IMR-90 (cell line): Measurements from ENCODE around the gene SEC14L6. TPM values are rescaled to one million over a fixed set of nuclear protein-coding genes. Genes with fewer than 3 reads are reported as not detected.
A peak's percentile ranks its signal among the peaks of the same experiment; 100 is the strongest.

Source experiments
- ATAC-seq: fragments of 200-7000 bp; cut with Tn5 transposase; 2 replicates; pipeline ENCODE4 v1.9.1; 2020; ENCODE audit warnings: low read depth, mild to moderate bottlenecking, moderate library complexity
- BruUV-seq: library from RNA; stranded (reverse); fragments of 400-500 nt; replicated peaks from 2 replicates; lab custom pipeline; 2021; lab: Mats Ljungman, UMichigan
- CTCF ChIA-PET: fragments of 300-600 bp; formaldehyde crosslinking; extraction: SDS; loops from one replicate; lab custom pipeline; 2021; ENCODE audit warnings: antibody characterized with exemption; lab: Yijun Ruan, JAX
- POLR2A ChIA-PET: fragments of 300-600 bp; sonication (Branson Sonifier 250); formaldehyde crosslinking; loops from one replicate; lab custom pipeline; 2022; ENCODE audit warnings: antibody characterized with exemption; ENCODE audit not compliant: unreplicated experiment; lab: Charles Lee
- DNase-seq: peaks from one replicate; pipeline ENCODE4 v3.0.0; 2013
- H2AFZ ChIP-seq: replicated peaks from 2 replicates; pipeline ENCODE3; 2013; ENCODE audit warnings: low read length, mild to moderate bottlenecking; ENCODE audit not compliant: poor library complexity
- H2AK5ac ChIP-seq: 2 replicates; pipeline ENCODE4 v1.6.1; 2013; ENCODE audit warnings: low read depth, low read length, inconsistent platforms
- H2AK9ac ChIP-seq: replicated peaks from 2 replicates; pipeline ENCODE3; 2013; ENCODE audit warnings: mild to moderate bottlenecking, low read depth, low read length, moderate library complexity; ENCODE audit not compliant: poor library complexity
- H2BK120ac ChIP-seq: 2 replicates; pipeline ENCODE4 v1.6.1; 2013; ENCODE audit warnings: low read depth, low read length, inconsistent platforms
- H2BK15ac ChIP-seq: 3 replicates; pipeline ENCODE4 v1.6.1; 2013; ENCODE audit warnings: low read depth, low read length, inconsistent platforms
- H2BK20ac ChIP-seq: 2 replicates; pipeline ENCODE4 v1.6.1; 2013; ENCODE audit warnings: low read depth, mild to moderate bottlenecking, inconsistent platforms, low read length, moderate library complexity
- H2BK5ac ChIP-seq: 2 replicates; pipeline ENCODE4 v1.6.1; 2013; ENCODE audit warnings: mild to moderate bottlenecking, low read depth, low read length, inconsistent platforms; ENCODE audit not compliant: poor library complexity, severe bottlenecking
- H3K14ac ChIP-seq: replicated peaks from 2 replicates; pipeline ENCODE4 v1.6.1; 2013; ENCODE audit warnings: low read depth, low read length, inconsistent platforms
- H3K18ac ChIP-seq: 2 replicates; pipeline ENCODE4 v1.6.1; 2013; ENCODE audit warnings: low read depth, low read length, control low read depth
- H3K23ac ChIP-seq: 2 replicates; pipeline ENCODE4 v1.6.1; 2013; ENCODE audit warnings: low read depth, low read length, inconsistent platforms
- H3K27ac ChIP-seq: 2 replicates; pipeline ENCODE4 v1.5.1; 2013; ENCODE audit warnings: mild to moderate bottlenecking, control low read depth, low read length; ENCODE audit not compliant: insufficient read depth
- H3K27me3 ChIP-seq: 2 replicates; pipeline ENCODE4 v1.6.1; 2013; ENCODE audit warnings: low read length; ENCODE audit not compliant: control insufficient read depth, insufficient read depth
- H3K36me3 ChIP-seq: 2 replicates; pipeline ENCODE4 v1.6.1; 2013; ENCODE audit warnings: low read length, mixed read lengths; ENCODE audit not compliant: control insufficient read depth, insufficient read depth
- H3K4ac ChIP-seq: 2 replicates; pipeline ENCODE4 v1.6.1; 2013; ENCODE audit warnings: low read depth, low read length, inconsistent platforms
- H3K4me1 ChIP-seq: 2 replicates; pipeline ENCODE4 v1.6.1; 2013; ENCODE audit warnings: low read length, mixed read lengths; ENCODE audit not compliant: control insufficient read depth, insufficient read depth
- H3K4me2 ChIP-seq: 2 replicates; pipeline ENCODE4 v1.6.1; 2013; ENCODE audit warnings: low read depth, mild to moderate bottlenecking, control low read depth, low read length, moderate library complexity
- H3K4me3 ChIP-seq: 2 replicates; pipeline ENCODE4 v1.5.1; 2013; ENCODE audit warnings: low read depth, mild to moderate bottlenecking, control low read depth, low read length, moderate library complexity; ENCODE audit not compliant: insufficient read depth
- H3K56ac ChIP-seq: 2 replicates; pipeline ENCODE4 v1.6.1; 2013; ENCODE audit warnings: low read length, inconsistent platforms; ENCODE audit not compliant: insufficient read depth; ENCODE audit errors: extremely low read depth
- H3K79me1 ChIP-seq, 2 experiments: 2 replicates each; pipeline ENCODE4 v1.6.1; 2013; ENCODE audit warnings: low read length in 2 of 2, inconsistent platforms in 1 of 2, low read depth in 1 of 2
- H3K9ac ChIP-seq: 2 replicates; pipeline ENCODE4 v1.6.1; 2013; ENCODE audit warnings: low read depth, low read length, control low read depth
- H3K9me1 ChIP-seq: 2 replicates; pipeline ENCODE4 v1.6.1; 2013; ENCODE audit warnings: low read length, inconsistent platforms; ENCODE audit not compliant: insufficient read depth
- H3K9me3 ChIP-seq: 2 replicates; pipeline ENCODE4 v1.6.1; 2013; ENCODE audit warnings: low read length; ENCODE audit not compliant: control insufficient read depth, insufficient read depth
- H4K20me1 ChIP-seq: 2 replicates; pipeline ENCODE4 v1.6.1; 2013; ENCODE audit warnings: low read length, inconsistent platforms; ENCODE audit not compliant: insufficient read depth
- H4K5ac ChIP-seq: 2 replicates; pipeline ENCODE4 v1.6.1; 2013; ENCODE audit warnings: mild to moderate bottlenecking, low read depth, low read length, control low read depth
- H4K8ac ChIP-seq, 2 experiments: 2 replicates each; pipeline ENCODE4 v1.6.1; 2013; ENCODE audit warnings: low read depth in 2 of 2, low read length in 2 of 2, control low read depth in 1 of 2, inconsistent platforms in 1 of 2
- H4K91ac ChIP-seq: 2 replicates; pipeline ENCODE4 v1.6.1; 2013; ENCODE audit warnings: low read depth, low read length, inconsistent platforms; ENCODE audit not compliant: insufficient read depth
- BHLHE40 ChIP-seq: fragments of 150-350 bp; IDR thresholded peaks from 2 replicates; pipeline ENCODE4 v1.6.1; 2016; ENCODE audit warnings: mild to moderate bottlenecking, low read depth, low read length
- CEBPB ChIP-seq: IDR thresholded peaks from 2 replicates; pipeline ENCODE4 v1.6.1; 2012; ENCODE audit warnings: low read depth, low read length, improper control_type of control experiment
- CTCF ChIP-seq: conservative IDR thresholded peaks from 2 replicates; pipeline ENCODE4 v1.5.1; 2012; ENCODE audit warnings: mild to moderate bottlenecking, low read depth, low read length, improper control_type of control experiment
- ELK1 ChIP-seq: fragments of 150-350 bp; IDR thresholded peaks from 2 replicates; pipeline ENCODE4 v1.6.1; 2016; ENCODE audit warnings: low read depth, mild to moderate bottlenecking, low read length, moderate library complexity, borderline replicate concordance
- FOS ChIP-seq: fragments of 150-350 bp; IDR thresholded peaks from 2 replicates; pipeline ENCODE4 v1.6.1; 2016; ENCODE audit warnings: low read depth, low read length
- MAFK ChIP-seq: IDR thresholded peaks from 2 replicates; pipeline ENCODE4 v1.6.1; 2012; ENCODE audit warnings: low read depth, low read length, improper control_type of control experiment
- MAZ ChIP-seq: IDR thresholded peaks from 2 replicates; pipeline ENCODE4 v1.6.1; 2012; ENCODE audit warnings: low read depth, mild to moderate bottlenecking, low read length, improper control_type of control experiment, moderate library complexity, borderline replicate concordance
- MXI1 ChIP-seq: IDR thresholded peaks from 2 replicates; pipeline ENCODE4 v1.6.1; 2012; ENCODE audit warnings: low read depth, mild to moderate bottlenecking, low read length, moderate library complexity, borderline replicate concordance
- NFE2L2 ChIP-seq: fragments of 150-350 bp; IDR thresholded peaks from 2 replicates; pipeline ENCODE4 v1.6.1; 2016; ENCODE audit warnings: low read depth, mild to moderate bottlenecking, low read length
- POLR2A ChIP-seq: IDR thresholded peaks from 2 replicates; pipeline ENCODE4 v1.6.1; 2012; ENCODE audit warnings: mild to moderate bottlenecking, low read depth, low read length
- RAD21 ChIP-seq: IDR thresholded peaks from 2 replicates; pipeline ENCODE4 v1.6.1; 2012; ENCODE audit warnings: low read length, improper control_type of control experiment
- RCOR1 ChIP-seq: IDR thresholded peaks from 2 replicates; pipeline ENCODE4 v1.6.1; 2012; ENCODE audit warnings: mild to moderate bottlenecking, low read length, improper control_type of control experiment; ENCODE audit not compliant: insufficient replicate concordance
- RFX5 ChIP-seq: IDR thresholded peaks from 2 replicates; pipeline ENCODE4 v1.8.0; 2012; ENCODE audit warnings: low read depth, mild to moderate bottlenecking, low read length, moderate library complexity
- SMC3 ChIP-seq: fragments of 150-350 bp; IDR thresholded peaks from 2 replicates; pipeline ENCODE4 v1.6.1; 2016; ENCODE audit warnings: low read depth, mild to moderate bottlenecking, antibody characterized with exemption, low read length, moderate library complexity
- WGBS, 2 experiments: methylation state at CpG; one replicate each; pipeline versions ENCODE4 v1.1.5 to v1.1.7; 2013; ENCODE audit warnings: missing lambda C conversion rate in 2 of 2; ENCODE audit not compliant: insufficient read length in 1 of 2; ENCODE audit errors: extremely low coverage in 2 of 2; 5-methylcytosine and 5-hydroxymethylcytosine counted together
- dilution Hi-C: fragments of 300-500 bp; cut with HindIII; formaldehyde crosslinking; loops from one replicate; pipeline ENCODE4 v1.14.3; 2018; ENCODE audit warnings: low sequenced_read_pairs; ENCODE audit not compliant: unreplicated experiment
- in situ Hi-C: fragments of 300-500 bp; cut with MboI; formaldehyde crosslinking; loops from 3 replicates; pipeline ENCODE4 v1.14.3; 2019; ENCODE audit warnings: low sequenced_read_pairs, inconsistent platforms, mixed read lengths
- intact Hi-C: fragments of 100-400 bp; cut with micrococcal nuclease; formaldehyde crosslinking; loops from 2 replicates; pipeline ENCODE4 v1.10.0; 2022
- polyA plus RNA-seq, 3 experiments: library from polyadenylated mRNA; depleted of rRNA; stranded (reverse); fragments of >200 nt; gene quantifications; 2 replicates each; pipeline ENCODE4 v1.2.3, GENCODE V29; 2012; ENCODE audit warnings: low replicate concordance in 1 of 3
- total RNA-seq: library from RNA; depleted of rRNA; stranded (reverse); fragments of >200 nt; gene quantifications from 2 replicates; pipeline ENCODE4 v1.2.3, GENCODE V29; 2012

Gene SEC14L6
- total and polyA plus RNA-seq, 2 of the 4 experiments (the other 2 are of a cell fraction), result 0.09 TPM; not detected in 1

GRCh38 chr22:30575859-30576258 is 29.3 kb upstream of the SEC14L6 start:
- no peak for DNase-seq

More at GRCh38 chr22:30575859-30576258, 29.3 kb upstream of the SEC14L6 start:
- Histone ChIP-seq H3K23ac (no peak overlapping the region), H3K9ac (no peak overlapping the region), H2AK9ac (no peak overlapping the region), H3K4me2 (no peak overlapping the region), H2AFZ (no peak overlapping the region), H2AK5ac (peak overlapping the region; percentile 6; the same call in 1 of the 2 replicates), H3K79me1 (no peaks in the 10 kb centered on the region), H4K5ac (no peak overlapping the region), H3K27me3 (peaks cover 13% of the 10 kb centered on the region; the same call in 1 of the 2 replicates), H3K4me3 (no peak overlapping the region), H4K91ac (no peak overlapping the region), H2BK5ac (peak overlapping the region; percentile 20), H2BK15ac (no peak overlapping the region), H3K27ac (peak overlapping the region; percentile 14; the same call in 1 of the 2 replicates), H3K56ac (no peak overlapping the region), H3K36me3 (peaks cover 46% of the 10 kb centered on the region), H2BK20ac (no peak overlapping the region), H4K20me1 (no peaks in the 10 kb centered on the region; the same call in 1 of the 2 replicates), H3K4ac (no peak overlapping the region), H3K9me3 (no peaks in the 10 kb centered on the region), H3K14ac (no peak overlapping the region), H3K18ac (no peak overlapping the region), H4K8ac (no peak overlapping the region), H2BK120ac (no peak overlapping the region), H3K9me1 (peaks cover 7% of the 10 kb centered on the region; the same call in 1 of the 2 replicates), H3K4me1 (peaks cover 9% of the 10 kb centered on the region)
- in situ Hi-C loops (no loop called here), dilution Hi-C loops (no loop called here), intact Hi-C loops (no loop called here)
- 89% methylated on average over 4 of the region's 15 CpGs; no CpG with 5 or more reads in 1 of the 2 experiments for WGBS, 2 experiments
- CTCF ChIA-PET, result no interaction called here
- no TSS peak for BruUV-seq
- TF ChIP-seq RAD21, result no peak
- TF ChIP-seq MAFK, result no peak
- TF ChIP-seq CEBPB, result no peak
- TF ChIP-seq MXI1, result no peak
- no peak for TF ChIP-seq NFE2L2
- TF ChIP-seq SMC3, result no peak
- TF ChIP-seq FOS, result no peak
- no peak for TF ChIP-seq ELK1
- TF ChIP-seq MAZ, result no peak
- no peak for TF ChIP-seq RCOR1
- TF ChIP-seq POLR2A, result no peak
- TF ChIP-seq BHLHE40, result no peak
- TF ChIP-seq CTCF, result no peak
- no peak for TF ChIP-seq RFX5
- no peak for ATAC-seq
- POLR2A ChIA-PET, result no interaction called here
